ENCODE results near the gene SMAD9.

SMAD9 gene

GRCh38 chr13:36814465-36814864, 105.6 kb downstream of the SMAD9 start:
- DNase-seq = no peak

GRCh38 chr13:36813225-36813624, 106.8 kb downstream of the SMAD9 start:
- DNase-seq = no peak

GRCh38 chr13:36807616-36808015, 112.4 kb downstream of the SMAD9 start:
- no peak for DNase-seq

GRCh38 chr13:36806102-36806501, 113.9 kb downstream of the SMAD9 start:
- DNase-seq = no peak

GRCh38 chr13:36804588-36804987, 115.5 kb downstream of the SMAD9 start:
- DNase-seq = no peak

GRCh38 chr13:36801035-36801434, 119.0 kb downstream of the SMAD9 start:
- no peak for DNase-seq

- no peak for DNase-seq
Measured at GRCh38 chr13:36796052-36796451, 124.0 kb downstream of the SMAD9 start.

- DNase-seq = no peak
Measured at GRCh38 chr13:36795463-36795862, 124.6 kb downstream of the SMAD9 start.

Data from NCI-H1105 (cell line).